ENCODE measurements around the gene KCNIP2. TPM values are rescaled to one million over a fixed set of nuclear protein-coding genes. Genes with fewer than 3 reads are reported as not detected.

Gene KCNIP2
- total RNA-seq, 1 donor from 2014 or later = not detected

DNA sequence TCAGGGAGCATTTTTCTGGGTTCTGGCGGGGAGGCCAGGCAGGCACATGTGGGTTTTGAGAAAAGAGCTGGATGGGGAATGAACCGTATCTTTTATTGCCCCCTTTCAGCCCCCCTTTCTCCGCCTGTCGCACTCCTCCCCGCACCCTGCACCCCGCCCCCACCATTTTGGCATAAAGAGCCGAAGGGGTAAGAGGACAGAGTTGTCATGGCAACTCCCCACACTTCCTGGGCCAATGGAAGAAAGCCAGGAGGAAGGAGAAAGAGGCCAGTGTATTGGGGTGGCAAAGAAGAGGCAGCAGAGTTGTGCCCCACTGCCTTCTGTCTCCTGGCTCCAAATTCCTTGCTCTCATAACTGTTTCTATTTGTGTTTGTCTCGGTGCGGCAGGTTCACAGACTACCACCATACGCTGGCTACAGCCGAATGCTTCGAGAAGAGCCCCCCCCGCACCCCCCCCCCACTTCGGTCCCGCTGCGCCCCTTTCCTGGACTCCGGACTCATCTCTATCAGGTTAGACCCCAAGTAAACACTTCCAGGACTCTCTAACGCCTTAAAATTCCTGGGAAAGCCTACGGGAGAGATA, 3.4 kb downstream of the KCNIP2 start:
- DNase-seq (ENCODE audit: low read depth) (no peak), FAIRE-seq (no peak)
- TF ChIP-seq, protein P1, sequence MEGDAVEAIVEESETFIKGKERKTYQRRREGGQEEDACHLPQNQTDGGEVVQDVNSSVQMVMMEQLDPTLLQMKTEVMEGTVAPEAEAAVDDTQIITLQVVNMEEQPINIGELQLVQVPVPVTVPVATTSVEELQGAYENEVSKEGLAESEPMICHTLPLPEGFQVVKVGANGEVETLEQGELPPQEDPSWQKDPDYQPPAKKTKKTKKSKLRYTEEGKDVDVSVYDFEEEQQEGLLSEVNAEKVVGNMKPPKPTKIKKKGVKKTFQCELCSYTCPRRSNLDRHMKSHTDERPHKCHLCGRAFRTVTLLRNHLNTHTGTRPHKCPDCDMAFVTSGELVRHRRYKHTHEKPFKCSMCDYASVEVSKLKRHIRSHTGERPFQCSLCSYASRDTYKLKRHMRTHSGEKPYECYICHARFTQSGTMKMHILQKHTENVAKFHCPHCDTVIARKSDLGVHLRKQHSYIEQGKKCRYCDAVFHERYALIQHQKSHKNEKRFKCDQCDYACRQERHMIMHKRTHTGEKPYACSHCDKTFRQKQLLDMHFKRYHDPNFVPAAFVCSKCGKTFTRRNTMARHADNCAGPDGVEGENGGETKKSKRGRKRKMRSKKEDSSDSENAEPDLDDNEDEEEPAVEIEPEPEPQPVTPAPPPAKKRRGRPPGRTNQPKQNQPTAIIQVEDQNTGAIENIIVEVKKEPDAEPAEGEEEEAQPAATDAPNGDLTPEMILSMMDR (IDR thresholded peaks at IDR 0.05; ENCODE audit: insufficient read depth, low read length, severe bottlenecking) = no peak
- no peaks in the 10 kb centered on the region for H3K27me3 ChIP-seq (ENCODE audit: control insufficient read depth, insufficient read depth, low read length)
- peak overlapping the region; percentile 21 for H3K4me3 ChIP-seq (ENCODE audit: low read depth, low read length)
- no peaks in the 10 kb centered on the region for H3K36me3 ChIP-seq (ENCODE audit: control insufficient read depth, insufficient read depth, low read length)

DNA sequence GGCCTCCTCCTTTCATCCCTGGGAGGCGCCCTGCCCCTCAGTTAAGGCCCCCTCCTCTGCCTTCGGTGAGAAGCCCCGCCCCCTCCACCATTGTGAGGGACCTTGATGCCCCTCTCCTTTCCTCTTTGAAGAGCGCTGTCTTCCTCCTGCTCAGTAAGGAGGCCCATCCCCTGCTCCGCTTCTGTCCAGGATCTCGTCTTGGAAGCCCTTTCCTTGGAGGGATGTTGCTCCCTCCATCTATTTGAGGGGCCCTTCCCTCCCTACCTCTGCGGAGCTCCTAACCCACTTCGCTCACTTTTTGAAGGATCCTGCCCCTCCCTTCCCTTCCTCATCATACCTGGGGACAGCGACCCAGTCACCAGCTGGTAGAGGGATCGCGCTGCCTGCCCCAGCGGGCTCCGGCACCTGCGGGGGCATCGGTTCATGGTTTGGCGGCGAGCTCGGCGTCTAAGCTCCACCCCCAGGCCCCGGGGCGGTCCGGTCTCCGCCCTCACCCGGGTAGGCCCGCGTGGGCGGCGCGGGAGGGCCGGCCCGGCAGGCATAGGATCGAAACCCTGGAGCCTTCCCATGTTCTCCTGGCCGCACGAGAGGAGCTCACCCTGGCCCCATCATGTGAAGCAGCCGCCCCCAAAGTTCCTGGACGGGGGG, 4.1 kb downstream of the KCNIP2 start:
- FAIRE-seq (no peak), DNase-seq (ENCODE audit: low read depth) (no peak)
- peak overlapping the region; percentile 21 for H3K4me3 ChIP-seq (ENCODE audit: low read depth, low read length)
- H3K36me3 ChIP-seq (ENCODE audit: control insufficient read depth, insufficient read depth, low read length) = no peaks in the 10 kb centered on the region
- TF ChIP-seq, protein P1 (IDR thresholded peaks at IDR 0.05; ENCODE audit: insufficient read depth, low read length, severe bottlenecking) = no peak
- H3K27me3 ChIP-seq (ENCODE audit: control insufficient read depth, insufficient read depth, low read length) = no peaks in the 10 kb centered on the region

DNA sequence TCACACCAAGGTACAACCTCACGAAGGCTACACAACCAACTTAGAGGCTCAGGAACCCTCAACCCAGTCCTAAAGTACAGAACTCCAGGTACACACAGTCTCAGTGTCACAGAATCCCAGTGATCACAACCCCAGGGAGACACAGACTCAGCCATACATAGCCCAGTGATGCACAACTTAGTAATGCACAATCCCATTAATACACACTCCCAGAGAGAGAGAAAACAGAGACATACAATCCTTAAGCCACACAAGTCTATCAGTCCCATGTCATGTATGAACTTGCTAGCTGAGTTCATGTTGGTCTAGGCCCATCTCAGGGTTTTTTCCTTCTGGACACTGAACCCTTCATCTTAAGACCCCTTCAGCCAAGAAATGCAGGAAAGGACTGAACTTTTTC, 4.6 kb downstream of the KCNIP2 start:
- no peaks in the 10 kb centered on the region for H3K27me3 ChIP-seq (ENCODE audit: control insufficient read depth, insufficient read depth, low read length)
- DNase-seq (ENCODE audit: low read depth) (peak; percentile 55), FAIRE-seq (no peak)
- H3K4me3 ChIP-seq (ENCODE audit: low read depth, low read length) = no peak overlapping the region
- TF ChIP-seq, protein P1 (IDR thresholded peaks at IDR 0.05; ENCODE audit: insufficient read depth, low read length, severe bottlenecking) = no peak
- H3K36me3 ChIP-seq (ENCODE audit: control insufficient read depth, insufficient read depth, low read length) = no peaks in the 10 kb centered on the region

DNA sequence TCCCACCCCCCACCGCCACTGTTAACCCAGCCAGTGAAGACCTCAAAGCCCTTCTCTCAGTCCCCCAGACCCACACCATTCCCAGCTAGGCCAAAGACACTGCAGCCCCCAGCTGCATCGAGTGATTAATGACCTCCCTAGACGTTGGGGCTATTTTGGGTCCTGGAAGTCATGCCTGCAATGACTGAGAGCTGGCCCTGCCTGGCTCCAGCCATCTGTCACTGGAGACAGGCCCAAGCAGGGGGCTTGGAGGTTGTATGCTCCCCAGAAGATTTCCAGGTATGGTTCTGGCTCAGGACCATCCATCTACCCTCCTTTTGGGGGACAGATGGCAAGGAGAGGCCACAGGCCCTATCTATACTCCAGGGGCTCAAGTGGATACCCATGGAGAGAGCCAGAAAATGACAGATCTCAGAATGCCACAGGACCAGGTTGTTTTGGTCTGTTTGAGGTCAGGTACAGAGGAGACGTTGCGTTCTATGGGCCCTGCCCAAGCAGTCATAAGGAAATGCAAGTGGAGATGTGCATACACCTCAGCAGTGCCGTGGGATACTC, 5.1 kb downstream of the KCNIP2 start:
- Histone ChIP-seq H3K27me3 (ENCODE audit: control insufficient read depth, insufficient read depth, low read length) (no peaks in the 10 kb centered on the region), H3K36me3 (ENCODE audit: control insufficient read depth, insufficient read depth, low read length) (no peaks in the 10 kb centered on the region), H3K4me3 (ENCODE audit: low read depth, low read length) (no peak overlapping the region)
- TF ChIP-seq, protein P1 (IDR thresholded peaks at IDR 0.05; ENCODE audit: insufficient read depth, low read length, severe bottlenecking) = no peak
- FAIRE-seq (no peak), DNase-seq (ENCODE audit: low read depth) (no peak)

DNA sequence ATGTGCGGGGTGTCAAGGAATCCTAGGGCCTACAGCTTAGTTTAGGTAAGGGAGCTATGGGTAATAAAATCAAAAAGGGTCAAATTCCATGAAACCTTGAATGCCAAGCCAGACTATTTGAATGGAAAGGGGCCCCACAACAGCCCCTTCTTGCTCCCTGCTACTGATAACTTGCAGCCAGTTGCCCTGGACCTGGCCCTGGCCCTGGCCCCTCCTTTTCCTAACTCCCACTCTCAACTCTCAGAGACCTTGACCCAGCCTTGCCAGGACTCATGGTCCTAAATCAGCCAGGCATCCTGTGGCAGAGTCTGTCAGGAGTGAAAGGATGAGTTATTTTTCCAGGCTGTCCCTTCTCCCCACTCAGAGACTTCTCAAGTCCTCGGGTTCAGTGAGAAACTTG, 5.9 kb downstream of the KCNIP2 start:
- no peak for FAIRE-seq
- no peak for DNase-seq (ENCODE audit: low read depth)
- H3K36me3 ChIP-seq (ENCODE audit: control insufficient read depth, insufficient read depth, low read length) = no peaks in the 10 kb centered on the region
- H3K27me3 ChIP-seq (ENCODE audit: control insufficient read depth, insufficient read depth, low read length) = no peaks in the 10 kb centered on the region
- TF ChIP-seq, protein P1 (IDR thresholded peaks at IDR 0.05; ENCODE audit: insufficient read depth, low read length, severe bottlenecking) = no peak
- no peak overlapping the region for H3K4me3 ChIP-seq (ENCODE audit: low read depth, low read length)
